Measurements from ENCODE around the gene PCSK6.

The PCSK6 gene

GRCh38 chr15:101437209-101437608 is 52.3 kb downstream of the PCSK6 start:
- Histone ChIP-seq H3K4me3 (ENCODE audit: low read length, poor library complexity, severe bottlenecking) (no peak overlapping the region), H2AFZ (ENCODE audit: low read length) (no peak overlapping the region), H3K4me1 (ENCODE audit: insufficient read depth, low read length, poor library complexity, severe bottlenecking) (no peaks in the 10 kb centered on the region), H3F3A (ENCODE audit: low read depth) (no peaks in the 10 kb centered on the region), H3K4me2 (ENCODE audit: low read depth, low read length, poor library complexity, severe bottlenecking) (no peak overlapping the region), H3K27me3 (ENCODE audit: insufficient read depth, low read length, poor library complexity, severe bottlenecking) (no peaks in the 10 kb centered on the region), H3K79me2 (ENCODE audit: insufficient read depth, low read length) (no peaks in the 10 kb centered on the region), H3K9ac (ENCODE audit: low read depth, low read length, poor library complexity, severe bottlenecking) (no peak overlapping the region), H3K9me3 (ENCODE audit: insufficient read depth, low read depth, low read length) (peaks cover 2% of the 10 kb centered on the region; the same call in 1 of the 2 replicates), H4K20me1 (ENCODE audit: insufficient read depth, low read length, poor library complexity, severe bottlenecking) (no peaks in the 10 kb centered on the region), H3K9me2 (replicated peaks; ENCODE audit: low read depth, low read length) (no peaks in the 10 kb centered on the region), H3K36me3 (ENCODE audit: insufficient read depth, low read length) (no peaks in the 10 kb centered on the region)
- no peak for TF ChIP-seq CTCF (conservative IDR thresholded peaks at IDR 0.05; ENCODE audit: low read length)
- TF ChIP-seq EZH2phosphoT487 (IDR thresholded peaks at IDR 0.05; ENCODE audit: borderline replicate concordance) = no peak

- no peaks in the 10 kb centered on the region for H3K36me3 ChIP-seq (ENCODE audit: insufficient read depth, low read length)
- no peak overlapping the region for H3K4me3 ChIP-seq (ENCODE audit: low read length, poor library complexity, severe bottlenecking)
- H3K4me1 ChIP-seq (ENCODE audit: insufficient read depth, low read length, poor library complexity, severe bottlenecking) = no peaks in the 10 kb centered on the region
- H3K9me3 ChIP-seq (ENCODE audit: insufficient read depth, low read depth, low read length) = peaks cover 2% of the 10 kb centered on the region; the same call in 1 of the 2 replicates
- H3K79me2 ChIP-seq (ENCODE audit: insufficient read depth, low read length) = no peaks in the 10 kb centered on the region
- H4K20me1 ChIP-seq (ENCODE audit: insufficient read depth, low read length, poor library complexity, severe bottlenecking) = no peaks in the 10 kb centered on the region
- H3K27me3 ChIP-seq (ENCODE audit: insufficient read depth, low read length, poor library complexity, severe bottlenecking) = no peaks in the 10 kb centered on the region
- no peaks in the 10 kb centered on the region for H3F3A ChIP-seq (ENCODE audit: low read depth)
- no peaks in the 10 kb centered on the region for H3K9me2 ChIP-seq (replicated peaks; ENCODE audit: low read depth, low read length)
- no peak overlapping the region for H2AFZ ChIP-seq (ENCODE audit: low read length)
- no peak for TF ChIP-seq EZH2phosphoT487 (IDR thresholded peaks at IDR 0.05; ENCODE audit: borderline replicate concordance)
- H3K4me2 ChIP-seq (ENCODE audit: low read depth, low read length, poor library complexity, severe bottlenecking) = no peak overlapping the region
- H3K9ac ChIP-seq (ENCODE audit: low read depth, low read length, poor library complexity, severe bottlenecking) = no peak overlapping the region
Observed at GRCh38 chr15:101436526-101436925, 53.0 kb downstream of the PCSK6 start.

- Histone ChIP-seq H3K4me1 (ENCODE audit: insufficient read depth, low read length, poor library complexity, severe bottlenecking) (no peaks in the 10 kb centered on the region), H3K4me3 (ENCODE audit: low read length, poor library complexity, severe bottlenecking) (no peak overlapping the region), H3K36me3 (ENCODE audit: insufficient read depth, low read length) (no peaks in the 10 kb centered on the region), H3K9ac (ENCODE audit: low read depth, low read length, poor library complexity, severe bottlenecking) (no peak overlapping the region), H3K79me2 (ENCODE audit: insufficient read depth, low read length) (no peaks in the 10 kb centered on the region), H2AFZ (ENCODE audit: low read length) (no peak overlapping the region), H3K27me3 (ENCODE audit: insufficient read depth, low read length, poor library complexity, severe bottlenecking) (no peaks in the 10 kb centered on the region), H3K9me2 (replicated peaks; ENCODE audit: low read depth, low read length) (no peaks in the 10 kb centered on the region), H3F3A (ENCODE audit: low read depth) (no peaks in the 10 kb centered on the region), H4K20me1 (ENCODE audit: insufficient read depth, low read length, poor library complexity, severe bottlenecking) (no peaks in the 10 kb centered on the region), H3K9me3 (ENCODE audit: insufficient read depth, low read depth, low read length) (peaks cover 2% of the 10 kb centered on the region; the same call in 1 of the 2 replicates), H3K4me2 (ENCODE audit: low read depth, low read length, poor library complexity, severe bottlenecking) (no peak overlapping the region)
- no peak for TF ChIP-seq CTCF (conservative IDR thresholded peaks at IDR 0.05; ENCODE audit: low read length)
- no peak for TF ChIP-seq EZH2phosphoT487 (IDR thresholded peaks at IDR 0.05; ENCODE audit: borderline replicate concordance)
Observed at GRCh38 chr15:101435761-101436160, 53.7 kb downstream of the PCSK6 start.
